GM21619 (cell line): Measurements from ENCODE around the gene SPHK1.
"Not testable (repeated sequence)": the region's sequence is repeated elsewhere in the genome, so short reads cannot be mapped to it uniquely, and the experiment has no call there.

Source experiments
- ATAC-seq: cut with Tn5 transposase; IDR thresholded peaks from one replicate; pipeline ENCODE4 v1.9.1; 2021; ENCODE audit not compliant: unreplicated experiment

SPHK1 gene, protein sequence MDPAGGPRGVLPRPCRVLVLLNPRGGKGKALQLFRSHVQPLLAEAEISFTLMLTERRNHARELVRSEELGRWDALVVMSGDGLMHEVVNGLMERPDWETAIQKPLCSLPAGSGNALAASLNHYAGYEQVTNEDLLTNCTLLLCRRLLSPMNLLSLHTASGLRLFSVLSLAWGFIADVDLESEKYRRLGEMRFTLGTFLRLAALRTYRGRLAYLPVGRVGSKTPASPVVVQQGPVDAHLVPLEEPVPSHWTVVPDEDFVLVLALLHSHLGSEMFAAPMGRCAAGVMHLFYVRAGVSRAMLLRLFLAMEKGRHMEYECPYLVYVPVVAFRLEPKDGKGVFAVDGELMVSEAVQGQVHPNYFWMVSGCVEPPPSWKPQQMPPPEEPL

DNA sequence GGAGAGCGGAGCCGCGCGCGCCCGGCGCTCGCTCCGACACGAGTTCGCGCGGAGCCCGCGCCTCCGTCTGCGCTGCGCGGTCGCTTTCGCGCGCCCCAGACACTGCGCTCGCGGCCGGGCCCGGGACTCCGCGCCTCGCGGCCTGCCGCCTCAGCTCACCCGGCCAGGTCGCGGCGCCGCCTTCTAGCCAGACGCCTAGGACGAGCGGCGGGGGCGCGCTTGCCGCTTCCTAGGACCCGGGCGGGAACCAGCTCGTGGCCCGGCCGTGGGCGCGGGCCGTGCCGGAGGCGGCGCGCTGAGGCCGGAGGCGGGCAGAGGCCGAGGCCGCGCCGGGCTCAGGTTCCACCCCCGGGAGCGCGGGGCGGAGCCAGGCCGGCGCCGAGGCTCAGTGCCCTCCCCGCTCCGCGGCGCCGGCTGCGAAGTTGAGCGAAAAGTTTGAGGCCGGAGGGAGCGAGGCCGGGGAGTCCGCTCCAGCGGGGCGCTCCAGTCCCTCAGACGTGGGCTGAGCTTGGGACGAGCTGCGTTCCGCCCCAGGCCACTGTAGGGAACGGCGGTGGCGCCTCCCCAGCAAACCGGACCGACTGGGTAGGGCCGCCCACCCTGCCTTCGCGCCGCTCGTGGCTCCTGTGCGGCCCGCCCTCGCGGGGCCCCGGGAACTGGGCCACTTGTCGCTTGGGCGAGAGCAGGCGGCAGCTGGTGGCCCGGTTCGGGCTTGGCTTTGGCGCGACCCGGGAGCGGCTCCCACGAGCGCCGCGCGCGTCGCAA lies at the start of gene SPHK1:
Gene SPHK1 (plus strand): TSS at position 388 of the 765 bp plus-strand sequence. CDS start 1,036 bp downstream, outside the sequence.
- peak; percentile 55 for ATAC-seq

DNA sequence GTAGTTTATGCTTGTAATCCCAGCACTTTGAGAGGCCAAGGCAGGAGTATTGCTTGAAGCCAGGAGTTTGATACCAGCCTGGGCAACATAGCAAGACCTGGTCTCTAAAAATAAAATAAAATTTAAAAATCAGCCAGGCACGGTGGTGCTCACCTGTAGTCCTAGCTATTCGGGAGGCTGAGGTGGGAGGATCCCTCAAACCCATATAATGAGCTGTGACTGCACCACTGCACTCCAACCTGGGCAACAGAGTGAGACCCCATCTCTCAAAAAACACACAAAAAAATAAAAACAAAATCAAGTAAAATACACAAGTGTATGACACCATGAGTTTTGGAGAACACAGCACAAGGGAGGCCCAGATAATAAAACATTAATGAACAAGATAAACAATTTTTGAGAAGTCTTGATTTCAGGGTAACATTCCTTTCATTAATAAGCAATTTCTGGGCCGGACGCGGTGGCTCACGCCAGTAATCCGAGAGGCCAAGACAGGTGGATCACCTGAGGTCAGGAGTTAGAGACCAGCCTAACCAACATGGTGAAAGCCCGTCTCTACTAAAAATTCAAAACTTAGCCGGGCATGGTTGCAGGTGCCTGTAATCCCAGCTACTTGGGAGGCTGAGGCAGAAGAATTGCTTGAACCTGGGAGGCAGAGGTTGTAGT lies 48.6 kb upstream of the SPHK1 start:
- no peak for ATAC-seq

DNA sequence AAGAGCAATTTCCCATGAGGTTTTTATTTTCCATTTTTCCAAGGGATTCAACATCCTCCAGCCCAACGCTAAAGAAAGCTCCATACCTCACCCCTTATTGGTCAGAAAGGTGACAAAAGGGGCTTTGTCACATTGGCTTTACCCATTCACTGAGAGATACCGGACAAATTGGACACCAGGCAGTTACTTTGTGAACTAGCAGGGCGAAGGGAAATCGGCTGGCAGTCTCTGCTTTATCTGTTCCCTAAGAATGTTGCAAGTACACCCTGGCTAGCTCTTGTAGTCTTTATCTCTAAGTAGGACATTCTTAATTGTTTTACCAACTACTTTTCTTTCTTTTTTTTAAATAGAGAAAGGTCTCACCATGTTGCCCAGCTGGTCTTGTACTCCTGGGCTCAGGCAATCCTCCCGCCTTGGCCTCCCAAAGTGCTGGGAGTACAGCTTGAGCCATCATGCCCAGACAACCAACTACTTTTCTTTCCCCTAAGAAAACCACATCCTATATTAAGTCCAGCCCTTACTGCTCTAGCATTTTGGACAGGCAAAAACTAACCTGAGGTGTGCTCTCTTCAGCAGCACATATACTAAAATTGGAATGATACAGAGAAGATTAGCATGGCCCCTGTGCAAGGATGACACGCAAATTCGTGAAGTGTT lies 47.5 kb upstream of the SPHK1 start:
- no peak for ATAC-seq

DNA sequence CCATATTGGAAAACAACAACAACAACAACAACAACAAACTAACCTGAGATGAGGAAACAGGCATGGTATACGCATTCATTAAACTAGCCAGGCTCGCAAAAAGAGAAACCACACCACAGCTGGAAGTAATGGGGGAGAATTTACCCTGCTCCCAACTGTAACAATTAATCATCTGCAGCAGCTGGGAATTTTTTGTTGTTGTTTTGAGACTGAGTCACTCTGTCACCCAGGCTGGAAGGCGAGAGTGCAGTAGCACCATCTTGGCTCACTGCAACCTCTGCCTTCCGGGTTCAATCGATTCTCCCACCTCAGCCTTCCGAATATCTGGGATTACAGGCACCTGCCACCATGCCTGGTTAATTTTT lies 47.0 kb upstream of the SPHK1 start:
- ATAC-seq, result no peak

DNA sequence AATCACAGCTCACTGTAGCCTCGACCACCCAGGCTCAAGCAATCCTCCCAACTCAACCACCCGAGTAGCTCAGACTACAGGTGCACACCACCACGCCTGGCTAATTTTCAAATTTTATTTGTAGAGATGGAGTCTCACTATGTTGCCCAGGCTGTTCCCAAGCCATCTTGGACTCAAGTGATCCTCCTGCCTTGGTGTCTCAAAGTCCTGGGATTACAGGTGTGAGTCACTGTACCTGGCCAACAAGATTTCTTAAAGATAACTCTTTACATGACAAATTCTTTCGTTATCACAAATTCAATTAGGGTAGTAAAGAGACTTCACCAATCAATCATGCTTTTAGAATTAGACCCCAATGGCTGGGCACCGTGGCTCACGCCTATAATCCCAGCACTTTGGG lies 43.1 kb upstream of the SPHK1 start:
- no peak for ATAC-seq

DNA sequence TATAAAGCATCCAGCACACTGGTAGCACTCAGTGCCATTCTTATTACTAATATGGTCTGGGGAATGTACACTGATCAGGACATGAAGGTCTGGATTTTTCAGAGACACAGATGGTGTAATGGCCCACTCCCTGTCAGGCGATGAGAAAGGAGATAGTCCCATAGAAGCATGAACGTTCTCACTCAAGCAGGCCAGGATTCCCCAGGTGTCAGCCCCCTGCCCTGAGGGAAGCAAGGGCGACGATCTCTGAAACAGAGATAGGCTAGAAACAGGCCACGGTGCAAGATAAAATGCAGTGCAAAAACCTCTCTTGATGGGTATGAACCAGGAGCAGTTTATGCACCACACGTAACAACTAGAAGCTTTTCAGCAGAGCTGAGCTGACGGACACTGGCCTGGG lies 41.3 kb upstream of the SPHK1 start:
- ATAC-seq, result no peak

DNA sequence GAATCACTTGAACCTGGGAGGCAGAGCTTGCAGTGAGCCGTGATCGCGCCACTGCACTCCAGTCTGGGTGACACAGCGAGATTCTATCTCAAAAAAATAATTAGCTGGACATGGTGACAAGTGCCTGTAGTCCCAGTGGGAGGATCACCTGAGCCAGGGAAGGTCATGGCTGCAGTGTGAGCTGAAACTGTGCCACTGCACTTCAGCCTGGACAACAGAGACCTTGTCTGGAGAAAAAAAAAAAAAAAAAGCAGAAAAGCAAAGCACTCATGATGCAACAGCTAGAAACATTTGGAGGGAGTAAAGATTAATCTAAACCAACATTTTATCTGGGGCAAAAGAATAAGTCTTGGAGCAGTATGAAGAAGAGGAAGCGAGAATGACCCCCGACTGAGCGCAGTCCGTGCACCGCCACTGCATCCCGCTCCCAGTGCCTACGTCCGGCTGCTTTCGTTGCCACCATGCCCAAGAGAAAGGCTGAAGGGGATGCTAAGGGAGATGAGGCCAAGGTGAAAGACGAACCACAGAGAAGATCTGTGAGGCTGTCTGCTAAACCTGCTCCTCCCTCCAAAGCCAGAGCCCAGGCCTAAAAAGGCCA lies 38.9 kb upstream of the SPHK1 start:
- no peak for ATAC-seq

DNA sequence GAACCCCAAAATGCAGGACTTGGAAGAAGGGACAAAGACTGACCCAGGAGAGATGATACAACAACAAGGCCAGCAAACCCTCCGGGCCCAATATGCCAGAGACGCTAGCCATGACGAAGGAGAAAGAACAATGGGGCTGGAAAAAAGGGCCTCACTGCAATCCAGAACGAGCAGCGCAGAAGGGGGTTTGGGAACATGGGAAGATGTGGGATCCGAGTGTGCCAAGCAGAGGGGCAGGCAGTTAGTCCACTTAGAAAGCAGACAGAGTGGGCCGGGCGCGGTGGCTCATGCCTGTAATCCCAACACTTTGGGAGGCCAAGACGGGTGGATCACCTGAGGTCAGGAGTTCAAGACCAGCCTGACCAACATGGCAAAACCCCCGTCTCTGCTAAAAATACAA lies 37.5 kb upstream of the SPHK1 start:
- ATAC-seq, result not testable (repeated sequence)

DNA sequence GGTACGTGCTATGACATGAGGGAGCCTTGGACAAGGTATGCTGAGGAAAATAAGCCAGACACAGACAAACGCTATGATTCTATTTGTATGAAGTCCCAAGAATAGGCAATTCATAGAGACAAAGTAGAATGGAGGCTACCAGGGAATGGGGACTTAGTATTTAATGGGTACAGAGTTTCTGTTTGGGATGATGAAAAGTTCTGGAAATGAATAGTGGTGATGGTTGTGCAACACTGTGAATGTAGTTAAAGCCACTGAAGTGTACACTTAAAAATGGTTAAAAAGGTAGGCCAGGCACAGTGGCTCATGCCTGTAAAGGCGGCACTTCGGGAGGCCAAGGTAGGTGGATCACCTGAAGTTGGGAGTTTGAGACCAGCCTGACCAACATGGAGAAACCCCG lies 33.9 kb upstream of the SPHK1 start:
- no peak for ATAC-seq

DNA sequence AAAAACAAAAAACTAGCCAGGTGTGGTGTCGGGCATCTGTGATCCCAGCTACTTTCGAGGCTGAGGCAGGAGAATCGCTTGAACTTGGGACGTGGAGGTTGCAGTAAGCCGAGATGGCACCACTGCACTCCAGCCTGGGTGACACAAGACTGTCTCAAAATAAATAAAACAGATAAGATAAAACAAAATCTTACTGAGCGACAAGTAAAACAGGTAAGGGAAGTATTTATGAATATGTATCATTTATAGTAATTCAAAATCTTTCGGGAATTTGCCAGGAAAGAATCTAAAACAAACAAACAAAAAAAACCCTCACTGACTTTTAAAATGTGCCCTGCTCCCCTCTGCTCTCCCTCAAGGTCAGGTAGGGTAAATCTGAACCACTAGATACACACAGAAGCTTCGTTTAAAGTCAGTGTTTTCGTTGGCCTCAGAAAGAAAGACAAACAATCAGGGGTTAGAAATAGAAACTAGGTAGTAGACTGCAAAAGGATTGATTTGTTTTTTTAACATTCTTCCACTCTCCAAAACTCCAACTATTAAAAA lies 32.8 kb upstream of the SPHK1 start:
- no peak for ATAC-seq

DNA sequence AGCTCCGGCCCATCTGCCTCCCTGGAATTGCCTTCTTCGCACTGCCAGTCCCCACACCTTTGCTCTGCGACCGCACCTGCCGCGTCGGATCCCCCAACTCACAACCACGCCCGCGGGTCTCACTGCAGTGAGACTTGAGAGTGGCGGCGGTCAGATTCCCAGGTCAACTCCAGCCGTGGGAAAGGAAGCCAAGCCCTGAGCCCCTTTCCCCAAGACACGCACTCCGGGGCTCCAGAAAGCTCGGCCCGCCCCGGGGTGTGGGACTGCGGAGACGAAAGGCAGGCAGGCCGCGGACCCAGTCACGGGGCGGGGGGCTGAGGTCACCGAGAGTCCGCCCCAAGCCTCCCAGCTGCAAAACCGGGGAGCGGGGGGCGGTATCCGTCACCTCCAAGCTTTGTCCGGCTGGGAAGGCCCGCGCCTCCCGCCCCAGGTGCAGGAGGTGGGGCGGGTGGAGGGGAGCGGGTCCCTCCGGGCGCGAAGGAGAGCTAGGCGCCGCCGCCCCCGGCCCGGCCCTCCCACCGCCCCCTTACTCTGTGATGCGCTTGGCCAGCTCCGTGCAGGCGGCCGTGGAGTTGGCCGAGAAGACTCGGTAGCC lies 31.3 kb upstream of the SPHK1 start:
- ATAC-seq, result peak; percentile 17

DNA sequence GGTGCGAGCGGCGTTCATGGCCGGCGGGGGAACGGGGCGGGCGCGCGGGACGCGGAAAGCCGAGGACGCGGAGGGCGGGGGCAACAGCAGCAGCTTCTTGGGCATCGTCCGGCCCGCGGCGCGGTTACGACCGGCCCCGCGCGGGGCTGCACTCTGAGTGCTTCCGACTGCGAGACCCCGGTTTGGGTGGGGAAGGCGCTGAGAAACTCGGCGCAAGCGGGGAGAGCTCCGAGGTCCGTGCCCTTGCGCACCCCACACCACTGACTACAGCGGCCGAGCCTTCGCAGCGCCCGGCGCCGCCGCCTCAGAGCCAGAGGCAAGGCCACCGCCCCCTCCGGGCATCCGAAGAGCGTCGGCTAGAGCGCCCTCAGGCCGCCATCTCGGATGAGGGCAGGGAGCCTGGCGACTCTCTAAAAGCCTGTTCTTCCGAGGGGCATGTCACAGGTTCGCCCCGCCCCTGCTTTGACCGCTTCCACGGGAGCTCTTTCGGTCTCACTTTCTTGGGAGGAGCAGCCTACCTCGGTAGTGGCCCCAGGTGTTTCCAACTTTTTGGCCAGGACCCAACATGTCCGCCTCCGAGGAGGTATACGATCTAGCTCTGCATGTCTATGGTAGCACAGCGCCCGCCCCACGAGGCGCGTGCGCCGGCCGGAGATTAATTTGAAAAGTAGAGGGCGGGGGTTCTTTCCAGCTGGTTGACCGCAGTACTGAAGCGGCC lies 30.7 kb upstream of the SPHK1 start, which contains the start of gene PRPSAP1:
Gene PRPSAP1 (minus strand): TSS at position 318 of the 718 bp plus-strand sequence. CDS start 213 bp downstream, at position 105.
- peak; percentile 81 for ATAC-seq

DNA sequence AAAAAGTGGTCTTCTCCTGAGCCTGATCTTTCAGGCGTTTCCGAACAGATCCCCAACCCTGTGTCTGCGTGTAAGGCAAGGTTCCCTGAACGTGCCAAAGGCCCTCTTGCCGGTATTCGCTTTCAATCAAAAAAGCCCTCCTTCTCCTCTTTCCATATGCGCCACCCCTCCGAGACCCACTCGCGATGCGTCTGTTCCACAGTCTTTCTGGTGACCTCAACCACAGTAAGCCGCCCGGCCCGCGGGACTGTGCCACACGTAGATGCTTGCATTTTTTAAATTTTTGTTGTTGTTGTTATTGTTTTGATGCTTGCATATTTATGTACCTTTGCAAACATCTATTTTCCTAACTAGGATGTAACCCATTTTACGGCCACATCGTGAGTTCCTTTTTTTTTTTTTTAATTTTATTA lies 30.1 kb upstream of the SPHK1 start:
- peak; percentile 4 for ATAC-seq

DNA sequence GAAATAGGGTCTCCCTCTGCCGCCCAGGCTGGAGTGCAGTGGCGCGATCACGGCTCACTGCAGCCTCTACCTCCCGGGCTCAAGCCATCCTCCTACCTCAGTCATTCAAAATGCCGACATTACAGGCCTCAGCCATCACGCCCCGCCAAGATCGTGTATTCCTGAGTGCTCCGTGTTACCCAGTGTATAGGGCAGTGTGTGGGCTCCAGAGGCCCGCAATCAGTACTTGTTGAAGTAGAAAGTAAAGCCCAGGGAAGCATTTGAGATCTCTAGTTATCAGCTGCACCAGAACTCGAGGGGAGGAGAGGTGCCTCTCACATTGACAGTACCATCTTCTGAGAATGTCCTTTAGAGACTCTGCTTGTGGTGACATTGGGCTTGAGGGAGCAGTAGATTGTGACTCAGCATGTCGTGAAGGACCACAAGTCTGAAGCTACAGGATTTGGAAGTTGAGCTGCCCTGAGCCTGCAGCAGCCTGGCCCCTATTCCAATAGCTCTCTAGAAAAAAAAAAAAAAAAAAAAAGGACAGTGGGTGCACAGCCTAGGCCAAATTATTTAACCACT lies 29.6 kb upstream of the SPHK1 start:
- no peak for ATAC-seq

DNA sequence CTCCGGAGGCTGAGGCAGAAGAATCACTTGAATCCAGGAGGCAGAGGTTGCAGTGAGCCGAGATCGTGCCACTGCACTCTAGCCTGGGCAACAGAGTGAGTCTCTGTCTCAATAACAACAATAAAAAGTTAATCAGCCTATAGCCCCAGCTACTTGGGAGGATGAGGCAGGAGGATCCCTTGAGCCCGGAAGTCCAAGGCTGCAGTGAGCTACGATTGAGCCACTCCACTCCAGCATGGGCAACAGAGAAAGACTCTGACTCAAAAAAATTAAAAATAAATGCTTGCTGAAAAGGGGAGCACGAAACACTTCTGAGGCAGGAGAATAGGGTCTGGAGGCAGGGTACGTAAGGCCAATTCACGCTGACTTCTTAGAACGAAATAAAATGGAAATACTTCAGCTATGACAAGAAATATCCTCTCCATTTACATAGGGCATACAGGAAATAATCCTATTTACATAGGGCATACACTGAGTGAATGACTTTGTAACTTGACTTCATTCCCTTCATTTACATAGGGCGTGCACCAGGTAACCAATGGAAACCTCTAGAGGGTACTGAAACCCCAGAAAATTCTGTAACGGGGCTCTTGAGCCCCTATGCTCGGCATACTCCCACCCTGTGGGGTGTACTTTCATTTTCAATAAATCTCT lies 27.5 kb upstream of the SPHK1 start:
- ATAC-seq, result no peak

DNA sequence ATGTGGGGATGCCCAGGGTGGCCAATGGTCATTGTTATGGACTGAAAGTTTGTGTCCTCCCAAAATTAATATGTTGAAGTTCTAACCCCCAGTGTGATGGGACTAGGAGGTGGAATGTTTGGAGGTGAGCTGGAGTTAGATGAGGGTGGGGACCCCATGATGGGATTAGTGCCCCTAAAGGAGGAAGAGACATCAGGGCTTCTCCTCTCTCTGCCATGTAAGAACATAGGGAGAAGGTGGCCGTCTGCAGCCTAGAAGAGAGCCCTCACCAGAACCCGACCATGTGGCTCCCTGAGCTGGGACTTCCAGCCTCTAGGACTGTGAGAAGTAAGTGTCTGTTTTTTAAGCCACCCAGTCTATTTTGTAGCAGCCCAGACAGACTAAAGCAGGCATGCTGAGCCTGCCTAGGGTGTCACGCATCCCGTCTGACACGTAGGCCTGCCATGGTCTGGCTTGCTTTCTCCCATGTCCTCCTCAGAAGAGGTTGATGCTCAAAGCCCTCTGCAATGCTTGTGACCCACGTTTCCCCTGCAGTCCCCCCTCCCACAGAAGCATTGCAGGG lies 26.7 kb upstream of the SPHK1 start:
- ATAC-seq, result no peak

DNA sequence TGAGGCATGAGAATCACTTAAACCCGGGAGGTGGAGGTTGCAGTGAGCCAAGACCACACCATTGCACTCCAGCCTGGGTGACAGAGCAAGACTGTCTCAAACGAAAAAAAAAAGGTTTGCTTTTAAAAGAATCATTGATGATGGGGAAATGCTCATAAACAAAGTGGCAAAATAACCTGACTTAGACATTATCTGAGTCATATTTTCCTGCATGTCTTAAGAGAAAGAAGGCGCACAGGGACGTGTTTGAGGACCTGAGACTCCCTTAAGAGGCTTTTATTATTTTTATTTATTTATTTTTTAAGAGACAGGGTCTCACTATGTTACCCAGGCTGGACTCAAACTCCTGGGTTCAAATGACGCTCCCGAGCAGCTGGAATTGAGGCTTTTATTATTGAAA lies 25.0 kb upstream of the SPHK1 start:
- no peak for ATAC-seq

DNA sequence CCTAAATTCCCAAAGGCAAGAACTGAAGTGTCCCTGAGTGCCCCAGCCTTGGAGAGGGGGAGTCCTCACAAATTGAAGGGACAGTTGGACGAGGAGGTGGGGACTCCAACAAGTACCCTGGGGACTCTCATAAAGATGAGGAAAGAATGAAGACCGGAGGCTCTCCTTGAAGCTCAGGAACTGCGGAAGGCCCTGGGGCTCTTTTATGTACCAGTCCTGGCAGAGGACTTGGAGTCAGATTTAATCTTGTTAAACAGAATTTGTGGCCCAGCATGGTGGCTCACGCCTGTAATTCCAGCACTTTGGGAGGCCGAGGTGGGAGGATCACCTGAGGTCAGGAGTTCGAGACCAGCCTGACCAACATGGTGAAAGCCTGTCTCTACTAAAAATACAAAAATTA lies 24.6 kb upstream of the SPHK1 start:
- ATAC-seq, result not testable (repeated sequence)
